Measurements from ENCODE around the gene CLEC5A.

- no peak for TF ChIP-seq ZFX (IDR thresholded peaks at IDR 0.05; ENCODE audit: borderline replicate concordance)
- TF ChIP-seq, protein P1, sequence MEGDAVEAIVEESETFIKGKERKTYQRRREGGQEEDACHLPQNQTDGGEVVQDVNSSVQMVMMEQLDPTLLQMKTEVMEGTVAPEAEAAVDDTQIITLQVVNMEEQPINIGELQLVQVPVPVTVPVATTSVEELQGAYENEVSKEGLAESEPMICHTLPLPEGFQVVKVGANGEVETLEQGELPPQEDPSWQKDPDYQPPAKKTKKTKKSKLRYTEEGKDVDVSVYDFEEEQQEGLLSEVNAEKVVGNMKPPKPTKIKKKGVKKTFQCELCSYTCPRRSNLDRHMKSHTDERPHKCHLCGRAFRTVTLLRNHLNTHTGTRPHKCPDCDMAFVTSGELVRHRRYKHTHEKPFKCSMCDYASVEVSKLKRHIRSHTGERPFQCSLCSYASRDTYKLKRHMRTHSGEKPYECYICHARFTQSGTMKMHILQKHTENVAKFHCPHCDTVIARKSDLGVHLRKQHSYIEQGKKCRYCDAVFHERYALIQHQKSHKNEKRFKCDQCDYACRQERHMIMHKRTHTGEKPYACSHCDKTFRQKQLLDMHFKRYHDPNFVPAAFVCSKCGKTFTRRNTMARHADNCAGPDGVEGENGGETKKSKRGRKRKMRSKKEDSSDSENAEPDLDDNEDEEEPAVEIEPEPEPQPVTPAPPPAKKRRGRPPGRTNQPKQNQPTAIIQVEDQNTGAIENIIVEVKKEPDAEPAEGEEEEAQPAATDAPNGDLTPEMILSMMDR (IDR thresholded peaks at IDR 0.05), result no peak
These were observed 40.1 kb upstream of the CLEC5A start for GRCh38 chr7:141986923-141987322.

All from 22Rv1 (cell line).